ENCODE measurements around the gene BCL7C. TPM values are rescaled to one million over a fixed set of nuclear protein-coding genes. Genes with fewer than 3 reads are reported as not detected.

BCL7C gene
- total and polyA plus RNA-seq, 2 of the 13 experiments (the other 11 are each of a cell fraction or from before 2014, with no cell fraction given) = 17.7 to 33.8 TPM

- TF ChIP-seq RERE (CRISPR knock-in tag; IDR thresholded peaks at IDR 0.05; ENCODE audit: low read depth) = 0 out of 2 replicates have a peak, but pooled peaks have one; percentile 10
- TF ChIP-seq ZSCAN21 (CRISPR knock-in tag; IDR thresholded peaks at IDR 0.05; ENCODE audit: borderline replicate concordance) = peak; percentile 66; the same call in 1 of the 2 replicates
- 0 out of 2 replicates have a peak, but pooled peaks have one; percentile 10 for TF ChIP-seq ZNF543 (CRISPR knock-in tag; IDR thresholded peaks at IDR 0.05)
- 0 out of 2 replicates have a peak, but pooled peaks have one; percentile 33 for TF ChIP-seq TMF1 (CRISPR knock-in tag; IDR thresholded peaks at IDR 0.05; ENCODE audit: low read depth)
- TF ChIP-seq SAP130 (CRISPR knock-in tag; IDR thresholded peaks at IDR 0.05; ENCODE audit: low read depth) = peak; percentile 64
- no peak for TF ChIP-seq ZFYVE20 (CRISPR knock-in tag; IDR thresholded peaks at IDR 0.05; ENCODE audit: borderline replicate concordance, low read depth)
- TF ChIP-seq ZNF749 (CRISPR knock-in tag; IDR thresholded peaks at IDR 0.05; ENCODE audit: borderline replicate concordance) = peak; percentile 32; the same call in 1 of the 2 replicates
- peak; percentile 96 for TF ChIP-seq PATZ1 (CRISPR knock-in tag; IDR thresholded peaks at IDR 0.05)
- peak; percentile 80 for TF ChIP-seq NFYC (CRISPR knock-in tag; IDR thresholded peaks at IDR 0.05)
- TF ChIP-seq PHF8 (CRISPR knock-in tag; IDR thresholded peaks at IDR 0.05) = peak; percentile 68
- TF ChIP-seq ZNF136 (CRISPR knock-in tag; IDR thresholded peaks at IDR 0.05; ENCODE audit: low read depth) = peak; percentile 72; the same call in 1 of the 2 replicates
- peak; percentile 70 for TF ChIP-seq ZFX (CRISPR knock-in tag; IDR thresholded peaks at IDR 0.05; ENCODE audit: low read depth)
- TF ChIP-seq ZGPAT (CRISPR knock-in tag; IDR thresholded peaks at IDR 0.05) = peak; percentile 30; the same call in 1 of the 2 replicates
- TF ChIP-seq MXI1 (IDR thresholded peaks at IDR 0.05; ENCODE audit: borderline replicate concordance, low read depth, low read length) = peak; percentile 30; the same call in 1 of the 3 replicates
- no peak for TF ChIP-seq GABPB1 (CRISPR knock-in tag; IDR thresholded peaks at IDR 0.05)
- TF ChIP-seq MXD4 (CRISPR knock-in tag; IDR thresholded peaks at IDR 0.05) = 0 out of 2 replicates have a peak, but pooled peaks have one; percentile 27
- TF ChIP-seq ZNF160 (CRISPR knock-in tag; IDR thresholded peaks at IDR 0.05) = peak; percentile 51; the same call in 1 of the 2 replicates
- TF ChIP-seq NFKB2 (CRISPR knock-in tag; IDR thresholded peaks at IDR 0.05; ENCODE audit: borderline replicate concordance) = peak; percentile 73; the same call in 1 of the 2 replicates
- peak; percentile 32 for TF ChIP-seq TEAD3 (CRISPR knock-in tag; optimal IDR thresholded peaks at IDR 0.05; ENCODE audit: borderline replicate concordance)
- peak; percentile 87 for TF ChIP-seq ZNF883 (CRISPR knock-in tag; IDR thresholded peaks at IDR 0.05; ENCODE audit: not compliant biosample characterization)
- peak; percentile 40; the same call in 1 of the 2 replicates for TF ChIP-seq JUND (CRISPR knock-in tag; IDR thresholded peaks at IDR 0.05)
These were observed 2.5 kb upstream of the BCL7C start, which contains the start of gene CTF1 (continued) for GRCh38 chr16:30896261-30896888.

Measured in HepG2 (cell line).